Astrocyte of the cerebellum (primary cell): ENCODE data around the gene NTRK1.

Source experiments
- DNase-seq: peaks from one replicate; pipeline ENCODE4 v3.0.0-alpha.2; 2011; ENCODE audit warnings: low read depth
- H3K4me3 ChIP-seq: 2 replicates; pipeline ENCODE4 v1.5.1; 2011; ENCODE audit warnings: mild to moderate bottlenecking, low read depth, low read length, moderate library complexity
- CTCF ChIP-seq: IDR thresholded peaks from 2 replicates; pipeline ENCODE4 v1.5.1; 2012; ENCODE audit warnings: low read length, low read depth, moderate library complexity, mild to moderate bottlenecking; ENCODE audit errors: missing control alignments
- in situ Hi-C: cut with HindIII; loops from 2 replicates; pipeline ENCODE4 v1.10.0; 2017; ENCODE audit warnings: low sequenced_read_pairs

Gene NTRK1

DNA sequence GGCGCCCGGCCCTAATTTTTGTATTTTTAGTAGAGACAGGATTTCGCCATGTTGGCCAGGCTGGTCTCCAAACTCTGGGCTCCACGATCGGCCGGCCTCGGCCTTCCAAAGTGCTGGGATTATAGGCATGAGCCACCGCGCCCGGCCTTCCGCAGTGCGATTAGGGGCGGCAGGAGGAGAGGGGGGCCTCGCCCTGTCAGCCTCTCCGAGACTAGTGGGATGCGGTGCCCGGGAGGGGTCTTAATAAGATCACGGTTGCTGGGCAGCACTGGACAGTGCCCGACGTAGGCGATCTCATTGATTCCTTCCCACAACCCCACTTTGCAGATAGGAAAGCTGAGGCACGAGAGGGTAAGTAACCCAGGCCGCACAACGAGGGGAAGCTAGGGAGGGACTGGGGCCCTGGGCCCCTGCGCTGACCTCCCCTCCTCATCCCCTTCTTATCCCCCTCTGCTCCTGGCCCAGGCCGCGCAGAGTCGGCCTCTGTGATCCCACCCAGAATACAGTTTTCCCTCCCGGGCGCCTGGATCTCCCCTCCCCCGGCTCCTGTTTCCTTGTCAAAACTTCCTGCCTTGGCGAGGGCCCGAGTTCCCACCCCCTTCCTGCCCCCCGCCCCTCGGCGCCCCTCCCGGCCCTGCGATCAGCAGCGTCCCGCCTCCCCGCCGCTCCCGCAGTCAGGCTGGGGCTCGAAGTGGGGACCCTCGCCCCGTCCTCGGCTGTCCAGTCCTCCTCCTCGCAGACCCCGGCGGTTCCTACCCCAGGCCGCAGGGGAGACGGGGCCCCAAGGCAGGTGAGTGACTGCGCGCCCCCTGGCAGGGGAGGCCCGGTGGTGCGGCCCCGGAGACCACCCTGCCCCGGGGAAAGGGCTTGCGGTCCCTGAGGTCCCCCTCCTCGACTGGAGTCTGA lies 32.6 kb downstream of the NTRK1 start, which contains the start of gene PEAR1:
TSS of gene PEAR1 (plus strand) at position 671 of the 906 bp plus-strand sequence. CDS start 10,209 bp downstream, outside the sequence.
- no peak for DNase-seq
- TF ChIP-seq CTCF: peak; percentile 16
- peak within 1 kb of the TSS; percentile 50 for H3K4me3 ChIP-seq
- in situ Hi-C loops: no loop called here

- in situ Hi-C loops: no loop called here
- no peak for TF ChIP-seq CTCF
- DNase-seq: no peak
- H3K4me3 ChIP-seq: peak overlapping the region; percentile 50
Measured at GRCh38 chr1:156894001-156894400, 33.3 kb downstream of the NTRK1 start.

- H3K4me3 ChIP-seq: peak overlapping the region; percentile 50
- in situ Hi-C loops: no loop called here
- no peak for TF ChIP-seq CTCF
- no peak for DNase-seq
Measured at GRCh38 chr1:156894711-156895454, 34.2 kb downstream of the NTRK1 start.

DNA sequence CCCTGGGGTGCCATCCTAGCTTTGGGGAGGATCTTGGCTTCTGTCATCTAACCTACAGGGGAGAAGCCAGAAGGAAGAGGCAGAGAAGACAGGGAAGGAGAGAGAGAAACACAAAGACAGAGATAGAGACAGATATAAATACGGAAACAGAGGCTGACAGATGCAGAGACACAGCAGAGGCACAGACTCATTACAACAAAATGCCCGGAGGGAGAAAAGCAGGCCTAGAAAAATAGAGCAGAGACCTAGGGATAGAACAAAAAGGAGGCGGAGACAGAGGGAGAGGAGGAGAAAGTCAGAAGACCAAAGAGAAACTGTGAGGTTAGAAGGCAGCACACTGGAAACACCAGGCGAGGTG lies 34.8 kb downstream of the NTRK1 start:
- no peak for DNase-seq
- H3K4me3 ChIP-seq: no peak overlapping the region
- in situ Hi-C loops: no loop called here
- no peak for TF ChIP-seq CTCF

GRCh38 chr1:156895927-156896326 lies 35.3 kb downstream of the NTRK1 start:
- no peak for TF ChIP-seq CTCF
- no peak for DNase-seq
- in situ Hi-C loops: no loop called here
- H3K4me3 ChIP-seq: no peak overlapping the region

DNA sequence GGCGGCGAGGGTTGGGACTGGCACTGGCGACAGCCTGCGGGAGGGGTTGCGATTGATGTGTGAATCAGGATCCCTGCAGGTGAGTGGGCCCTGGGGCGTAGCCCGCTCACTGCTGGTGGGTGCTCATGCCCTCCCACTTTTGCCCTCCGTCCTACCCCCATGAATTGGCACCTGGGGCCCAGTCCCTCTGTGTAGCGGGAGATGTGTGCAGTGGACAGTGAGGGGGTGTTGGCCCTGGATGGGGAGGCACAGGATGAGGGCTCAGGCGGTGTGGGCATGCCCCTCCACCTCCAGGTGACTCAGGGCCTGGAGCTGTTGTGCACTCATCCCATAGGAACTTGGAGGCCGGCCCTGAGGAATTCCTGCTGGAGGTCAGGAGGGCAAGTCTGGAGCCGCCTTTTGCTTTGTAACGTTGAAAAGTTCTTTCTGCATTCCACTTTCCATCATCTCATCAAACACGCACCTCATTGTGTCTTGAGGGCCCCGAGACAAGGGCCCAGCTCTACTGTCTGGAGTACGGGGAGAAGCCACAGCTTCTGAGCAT lies 35.9 kb downstream of the NTRK1 start:
- TF ChIP-seq CTCF: no peak
- H3K4me3 ChIP-seq: no peak overlapping the region
- in situ Hi-C loops: no loop called here
- DNase-seq: peak; percentile 56
